Testis (tissue), 3 donors: Measurements from ENCODE around the gene TMEM175. TPM values are rescaled to one million over a fixed set of nuclear protein-coding genes. Genes with fewer than 3 reads are reported as not detected.

Source experiments
- DNase-seq: peaks from one replicate; pipeline ENCODE4 v3.0.0-alpha.2; 2019
- H3K27ac ChIP-seq, 2 donors: fragments of 200-600 bp; sonication (generic); one replicate each; pipeline ENCODE4 v1.5.1; 2019
- H3K27me3 ChIP-seq: fragments of 200-600 bp; sonication (generic); one replicate; pipeline ENCODE4 v1.5.1; 2019
- H3K36me3 ChIP-seq: fragments of 200-600 bp; sonication (generic); one replicate; pipeline ENCODE4 v1.5.1; 2017; ENCODE audit warnings: low read depth; ENCODE audit errors: missing control alignments
- H3K4me1 ChIP-seq: fragments of 200-600 bp; sonication (generic); one replicate; pipeline ENCODE4 v1.5.1; 2019
- H3K4me3 ChIP-seq, 2 donors: fragments of 200-600 bp; sonication (generic); one replicate each; pipeline ENCODE4 v1.5.1; 2017 to 2019
- H3K9me3 ChIP-seq: fragments of 200-600 bp; sonication (generic); one replicate; pipeline ENCODE4 v1.5.1; 2017
- POLR2A ChIP-seq: fragments of 450-650 bp; IDR thresholded peaks from one replicate; pipeline ENCODE4 v1.6.1; 2017; ENCODE audit warnings: antibody characterized with exemption, mild to moderate bottlenecking, moderate library complexity
- WGBS, 2 donors: methylation state at CpG; one replicate each; pipeline ENCODE4 v1.1.5; 2018; 5-methylcytosine and 5-hydroxymethylcytosine counted together
- intact Hi-C: fragments of 100-400 bp; cut with DNase I; formaldehyde crosslinking; loops from one replicate; pipeline ENCODE4 v1.15.1; 2023; ENCODE audit warnings: low total_unique reads
- polyA plus RNA-seq: library from polyadenylated mRNA; stranded (reverse); fragments of 350-450 nt; fragmentation: Illumina TruSeq; extraction: RNeasy Lipid Tissue Mini Kit (QIAGEN cat#74804); gene quantifications from one replicate; pipeline ENCODE4 v1.2.3, GENCODE V29; 2014; ENCODE audit warnings: low read depth, low replicate concordance; ENCODE audit not compliant: insufficient read depth
- total RNA-seq, 2 donors: library from RNA; depleted of rRNA; stranded (reverse); fragments of >200 nt; gene quantifications; one replicate each; pipeline ENCODE4 v1.2.3, GENCODE V29; 2016
- TF ChIP-seq, protein P1 (sequence below), 3 experiments: fragments of 450-650 bp in 2 of 3; fragments of 200-600 bp in 1 of 3; sonication (generic) in 1 of 3; IDR thresholded peaks; one replicate each; pipeline ENCODE4 v1.5.1; 2016 to 2019; ENCODE audit warnings: antibody characterized with exemption in 3 of 3, mild to moderate bottlenecking in 2 of 3, moderate library complexity in 1 of 3

The TMEM175 gene
- total and polyA plus RNA-seq, 3 donors from 2014 or later: 50.5 to 88.2 (median 69.2) TPM

DNA sequence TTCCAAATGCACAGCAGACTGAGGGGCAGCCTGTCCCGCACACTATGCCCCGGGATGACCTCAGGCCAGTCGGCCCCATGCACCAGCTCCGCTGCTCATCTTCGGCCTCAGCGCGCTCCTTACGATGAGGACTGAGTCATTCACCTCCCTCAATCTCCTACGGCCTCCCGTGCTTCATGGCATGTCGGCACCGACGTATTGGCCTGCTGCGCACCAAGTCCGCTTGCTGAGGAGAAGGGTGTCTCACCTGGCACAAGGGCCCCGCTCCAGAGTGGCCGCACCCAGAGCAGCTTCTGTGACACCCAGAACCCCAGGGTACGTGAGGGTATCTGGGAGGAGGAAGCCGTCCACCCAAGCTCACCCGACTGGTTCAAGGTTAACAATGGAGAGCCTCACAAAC lies 35.6 kb upstream of the TMEM175 start:
- TF ChIP-seq POLR2A: no peak
- TF ChIP-seq, protein P1, sequence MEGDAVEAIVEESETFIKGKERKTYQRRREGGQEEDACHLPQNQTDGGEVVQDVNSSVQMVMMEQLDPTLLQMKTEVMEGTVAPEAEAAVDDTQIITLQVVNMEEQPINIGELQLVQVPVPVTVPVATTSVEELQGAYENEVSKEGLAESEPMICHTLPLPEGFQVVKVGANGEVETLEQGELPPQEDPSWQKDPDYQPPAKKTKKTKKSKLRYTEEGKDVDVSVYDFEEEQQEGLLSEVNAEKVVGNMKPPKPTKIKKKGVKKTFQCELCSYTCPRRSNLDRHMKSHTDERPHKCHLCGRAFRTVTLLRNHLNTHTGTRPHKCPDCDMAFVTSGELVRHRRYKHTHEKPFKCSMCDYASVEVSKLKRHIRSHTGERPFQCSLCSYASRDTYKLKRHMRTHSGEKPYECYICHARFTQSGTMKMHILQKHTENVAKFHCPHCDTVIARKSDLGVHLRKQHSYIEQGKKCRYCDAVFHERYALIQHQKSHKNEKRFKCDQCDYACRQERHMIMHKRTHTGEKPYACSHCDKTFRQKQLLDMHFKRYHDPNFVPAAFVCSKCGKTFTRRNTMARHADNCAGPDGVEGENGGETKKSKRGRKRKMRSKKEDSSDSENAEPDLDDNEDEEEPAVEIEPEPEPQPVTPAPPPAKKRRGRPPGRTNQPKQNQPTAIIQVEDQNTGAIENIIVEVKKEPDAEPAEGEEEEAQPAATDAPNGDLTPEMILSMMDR (IDR thresholded peaks at IDR 0.05): no peak
- H3K9me3 ChIP-seq: no peaks in the 10 kb centered on the region
- peaks cover 5% of the 10 kb centered on the region for H3K4me1 ChIP-seq
- DNase-seq: no peak
- no peak overlapping the region for H3K27ac ChIP-seq
- no peaks in the 10 kb centered on the region for H3K36me3 ChIP-seq
- intact Hi-C loops: no loop called here
- H3K4me3 ChIP-seq: no peak overlapping the region
- 86 to 92% methylated on average over 19 to 20 of the region's 20 CpGs for WGBS, 2 donors
- H3K27me3 ChIP-seq: no peaks in the 10 kb centered on the region

DNA sequence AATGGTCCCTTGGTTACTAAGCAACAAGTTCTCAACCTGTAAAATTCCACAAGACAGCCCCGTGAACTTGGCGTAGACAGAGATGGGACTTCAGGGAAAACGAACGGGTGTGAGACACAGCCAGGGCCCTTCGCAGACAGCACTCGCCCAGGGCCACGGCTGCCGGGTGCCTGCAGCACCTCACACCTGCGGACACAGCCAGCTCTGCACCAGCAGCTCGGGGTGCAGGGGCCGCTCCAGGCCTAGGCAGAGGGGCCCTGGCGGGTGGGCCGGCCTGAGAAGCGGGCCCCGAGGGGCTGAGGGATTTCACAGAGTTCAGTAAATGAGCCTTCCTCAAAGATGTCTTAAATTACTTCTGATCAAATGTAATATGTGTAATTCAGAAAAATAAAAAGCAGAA lies 34.1 kb upstream of the TMEM175 start:
- intact Hi-C loops: no loop called here
- whole genome bisulfite sequencing, 2 donors: 86 to 93% methylated on average over 11 to 15 of the region's 15 CpGs
- no peak for TF ChIP-seq POLR2A
- TF ChIP-seq, protein P1 (IDR thresholded peaks at IDR 0.05): no peak
- H3K27me3 ChIP-seq: no peaks in the 10 kb centered on the region
- no peaks in the 10 kb centered on the region for H3K36me3 ChIP-seq
- no peak overlapping the region for H3K4me3 ChIP-seq
- H3K27ac ChIP-seq: no peak overlapping the region
- DNase-seq: no peak
- H3K9me3 ChIP-seq: no peaks in the 10 kb centered on the region
- H3K4me1 ChIP-seq: peaks cover 8% of the 10 kb centered on the region

GRCh38 chr4:898869-899555 lies 33.2 kb upstream of the TMEM175 start:
- intact Hi-C loops: no loop called here

DNA sequence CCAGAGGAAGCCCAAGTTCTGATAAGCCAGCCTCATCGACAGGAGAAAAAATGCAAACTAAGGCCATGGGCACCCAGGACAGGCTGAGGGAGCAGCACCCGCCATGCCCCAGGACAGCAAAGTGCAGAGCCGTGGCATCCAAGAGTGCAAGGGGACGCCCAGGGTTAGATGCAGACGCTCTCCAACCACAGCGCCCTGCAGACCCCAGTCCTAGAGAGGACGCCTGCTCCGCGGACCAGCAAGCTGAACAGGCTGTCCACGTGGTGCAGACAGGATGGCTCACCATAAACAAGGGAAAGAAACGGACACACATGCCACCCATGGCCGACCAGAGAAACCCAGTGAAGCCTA lies 32.7 kb upstream of the TMEM175 start:
- WGBS, 2 donors: 93 to 96% methylated on average over 6 to 12 of the region's 12 CpGs
- TF ChIP-seq, protein P1 (IDR thresholded peaks at IDR 0.05): no peak
- no peak for TF ChIP-seq POLR2A
- intact Hi-C loops: no loop called here
- no peak for DNase-seq
- Histone ChIP-seq H3K27me3 (no peaks in the 10 kb centered on the region), H3K4me3 (no peak overlapping the region), H3K27ac (no peak overlapping the region), H3K9me3 (no peaks in the 10 kb centered on the region), H3K36me3 (no peaks in the 10 kb centered on the region), H3K4me1 (peaks cover 8% of the 10 kb centered on the region)

More at GRCh38 chr4:898869-899555, 33.2 kb upstream of the TMEM175 start:
- Histone ChIP-seq H3K9me3 (no peaks in the 10 kb centered on the region), H3K27ac (no peak overlapping the region), H3K27me3 (no peaks in the 10 kb centered on the region), H3K36me3 (no peaks in the 10 kb centered on the region), H3K4me3 (no peak overlapping the region), H3K4me1 (peaks cover 8% of the 10 kb centered on the region)
- no peak for TF ChIP-seq POLR2A
- TF ChIP-seq, protein P1 (IDR thresholded peaks at IDR 0.05): no peak
- WGBS, 2 donors: 91 to 94% methylated on average over 23 to 27 of the region's 27 CpGs
- no peak for DNase-seq

GRCh38 chr4:900073-900472 lies 32.2 kb upstream of the TMEM175 start:
- no peak for DNase-seq
- TF ChIP-seq, protein P1 (IDR thresholded peaks at IDR 0.05): no peak
- intact Hi-C loops: no loop called here
- WGBS, 2 donors: 93 to 96% methylated on average over 12 to 26 of the region's 26 CpGs
- Histone ChIP-seq H3K9me3 (no peaks in the 10 kb centered on the region), H3K4me1 (peaks cover 8% of the 10 kb centered on the region), H3K4me3 (no peak overlapping the region), H3K27me3 (no peaks in the 10 kb centered on the region), H3K27ac (no peak overlapping the region), H3K36me3 (no peaks in the 10 kb centered on the region)
